PC-9 (cell line): Measurements from ENCODE around the gene RRP12. TPM values are rescaled to one million over a fixed set of nuclear protein-coding genes. Genes with fewer than 3 reads are reported as not detected.

Experiments
- BruUV-seq: library from RNA; stranded (reverse); fragments of 400-500 nt; replicated peaks from 2 replicates; lab custom pipeline; 2021; lab: Mats Ljungman, UMichigan
- CTCF ChIA-PET: fragments of 300-600 bp; sonication (Branson Sonifier 250); formaldehyde crosslinking; loops from one replicate; lab custom pipeline; 2022; ENCODE audit warnings: antibody characterized with exemption; lab: Charles Lee
- POLR2A ChIA-PET: fragments of 300-600 bp; sonication (Branson Sonifier 250); formaldehyde crosslinking; loops from one replicate; lab custom pipeline; 2022; ENCODE audit warnings: antibody characterized with exemption; ENCODE audit not compliant: unreplicated experiment; lab: Charles Lee
- DNase-seq, 2 experiments: peaks; one replicate each; pipeline versions ENCODE4 v3.0.0 to v3.0.0-alpha.2; 2015 to 2022; ENCODE audit warnings: mixed read lengths in 1 of 2
- H2AFZ ChIP-seq: fragments of 200-600 bp; sonication (generic); 2 replicates; pipeline ENCODE4 v1.8.1; 2017; ENCODE audit warnings: antibody characterized with exemption
- H3F3A ChIP-seq: fragments of 200-600 bp; sonication (generic); 2 replicates; pipeline ENCODE4 v1.8.1; 2017; ENCODE audit warnings: antibody characterized with exemption, mild to moderate bottlenecking, low read depth; ENCODE audit not compliant: insufficient read depth
- H3K27ac ChIP-seq: fragments of 200-600 bp; sonication (generic); 2 replicates; pipeline ENCODE4 v1.6.1; 2016; ENCODE audit warnings: mixed run types
- H3K27me3 ChIP-seq: fragments of 200-600 bp; sonication (generic); 2 replicates; pipeline ENCODE4 v1.6.1; 2016; ENCODE audit warnings: low read depth, mixed run types; ENCODE audit not compliant: insufficient read depth
- H3K36me3 ChIP-seq: fragments of 200-600 bp; sonication (generic); 2 replicates; pipeline ENCODE4 v1.6.1; 2016; ENCODE audit warnings: low read depth, mixed run types
- H3K4me1 ChIP-seq: fragments of 200-600 bp; sonication (generic); replicated peaks from 2 replicates; pipeline ENCODE4 v1.6.1; 2016; ENCODE audit warnings: mixed run types; ENCODE audit not compliant: insufficient read depth
- H3K4me2 ChIP-seq: fragments of 200-600 bp; sonication (generic); 2 replicates; pipeline ENCODE4 v1.6.1; 2017; ENCODE audit warnings: mixed run types
- H3K4me3 ChIP-seq: fragments of 200-600 bp; sonication (generic); 2 replicates; pipeline ENCODE4 v1.6.1; 2016; ENCODE audit warnings: mixed run types
- H3K79me2 ChIP-seq: fragments of 200-600 bp; sonication (generic); 2 replicates; pipeline ENCODE4 v1.6.1; 2017; ENCODE audit warnings: low read depth, mixed run types
- H3K9me2 ChIP-seq: fragments of 200-600 bp; sonication (generic); 2 replicates; pipeline ENCODE4 v1.8.1; 2017; ENCODE audit warnings: mild to moderate bottlenecking; ENCODE audit not compliant: insufficient read depth
- H3K9me3 ChIP-seq: fragments of 200-600 bp; sonication (generic); 2 replicates; pipeline ENCODE4 v1.8.1; 2016; ENCODE audit warnings: low read depth; ENCODE audit not compliant: insufficient read depth
- H4K20me1 ChIP-seq: fragments of 200-600 bp; sonication (generic); 2 replicates; pipeline ENCODE4 v1.8.1; 2017; ENCODE audit not compliant: insufficient read depth
- CTCF ChIP-seq: fragments of 200-600 bp; sonication (generic); conservative IDR thresholded peaks from 2 replicates; pipeline ENCODE4 v1.6.1; 2017; ENCODE audit warnings: mixed run types, antibody characterized with exemption, mild to moderate bottlenecking, moderate library complexity
- EZH2 ChIP-seq: fragments of 200-600 bp; sonication (generic); IDR thresholded peaks from 2 replicates; pipeline ENCODE4 v1.8.0; 2017; ENCODE audit warnings: antibody characterized with exemption, low read depth
- intact Hi-C: fragments of 100-400 bp; cut with micrococcal nuclease; formaldehyde crosslinking; loops from one replicate; pipeline ENCODE4 v1.10.0; 2022; ENCODE audit not compliant: unreplicated experiment
- total RNA-seq: library from RNA; stranded (reverse); gene quantifications from 2 replicates; pipeline ENCODE4 v1.2.3, GENCODE V29; 2021

Gene RRP12
- total RNA-seq, 1 experiment from 2014 or later = 34.3 TPM

GRCh38 chr10:97360705-97361536 lies 40.2 kb downstream of the RRP12 start:
- H3K4me3 ChIP-seq = no peak overlapping the region
- POLR2A ChIA-PET = no interaction called here

GRCh38 chr10:97358781-97359180 lies 42.4 kb downstream of the RRP12 start:
- Histone ChIP-seq H3F3A (no peaks in the 10 kb centered on the region), H2AFZ (no peak overlapping the region), H3K4me2 (no peak overlapping the region), H3K27ac (no peak overlapping the region), H4K20me1 (no peaks in the 10 kb centered on the region), H3K4me3 (no peak overlapping the region), H3K9me2 (no peaks in the 10 kb centered on the region), H3K9me3 (no peaks in the 10 kb centered on the region), H3K4me1 (no peaks in the 10 kb centered on the region), H3K27me3 (no peaks in the 10 kb centered on the region), H3K79me2 (no peaks in the 10 kb centered on the region), H3K36me3 (no peaks in the 10 kb centered on the region)
- ChIA-PET CTCF (no interaction called here), POLR2A (no interaction called here)
- no peak for TF ChIP-seq CTCF
- TF ChIP-seq EZH2 = no peak
- no peak for DNase-seq
- intact Hi-C loops = no loop called here
- no TSS peak for BruUV-seq

More at GRCh38 chr10:97360705-97361536, 40.2 kb downstream of the RRP12 start:
- no peaks in the 10 kb centered on the region for H3K4me1 ChIP-seq
- H2AFZ ChIP-seq = no peak overlapping the region
- H3K4me2 ChIP-seq = no peak overlapping the region
- no TSS peak for BruUV-seq
- DNase-seq = no peak
- H3K9me3 ChIP-seq = no peaks in the 10 kb centered on the region
- no peaks in the 10 kb centered on the region for H3K9me2 ChIP-seq
- H3K27me3 ChIP-seq = no peaks in the 10 kb centered on the region
- intact Hi-C loops = no loop called here
- H3K27ac ChIP-seq = no peak overlapping the region
- H3F3A ChIP-seq = no peaks in the 10 kb centered on the region
- H3K79me2 ChIP-seq = no peaks in the 10 kb centered on the region
- no peak for TF ChIP-seq CTCF
- no peak for TF ChIP-seq EZH2
- H4K20me1 ChIP-seq = no peaks in the 10 kb centered on the region
- CTCF ChIA-PET = interaction anchor here (0.6 kb wide), 1 partner anchor 27 kb away, joined by 6 read pairs; no protein-coding TSS in a partner anchor
- H3K36me3 ChIP-seq = no peaks in the 10 kb centered on the region

- H3K27me3 ChIP-seq = no peaks in the 10 kb centered on the region
- no peaks in the 10 kb centered on the region for H3F3A ChIP-seq
- no peaks in the 10 kb centered on the region for H3K79me2 ChIP-seq
- DNase-seq = no peak
- H3K36me3 ChIP-seq = no peaks in the 10 kb centered on the region
- no peak overlapping the region for H3K4me2 ChIP-seq
- no peaks in the 10 kb centered on the region for H3K9me2 ChIP-seq
- H3K4me3 ChIP-seq = no peak overlapping the region
- intact Hi-C loops = no loop called here
- CTCF ChIA-PET = no interaction called here
- H3K9me3 ChIP-seq = no peaks in the 10 kb centered on the region
- H3K4me1 ChIP-seq = no peaks in the 10 kb centered on the region
- no peak overlapping the region for H3K27ac ChIP-seq
- POLR2A ChIA-PET = no interaction called here
- H4K20me1 ChIP-seq = no peaks in the 10 kb centered on the region
- TF ChIP-seq EZH2 (no peak), CTCF (no peak)
- BruUV-seq = no TSS peak
- H2AFZ ChIP-seq = no peak overlapping the region
Measured at GRCh38 chr10:97358349-97358748, 42.8 kb downstream of the RRP12 start.
